ENCODE measurements around the gene WDR46. TPM values are rescaled to one million over a fixed set of nuclear protein-coding genes. Genes with fewer than 3 reads are reported as not detected.
"Not testable (repeated sequence)": the region's sequence is repeated elsewhere in the genome, so short reads cannot be mapped to it uniquely, and the experiment has no call there.

Gene WDR46
- total RNA-seq, 2 experiments from 2014 or later, result 37.5 to 41.7 TPM

GRCh38 chr6:33294086-33294823, 5.2 kb upstream of the WDR46 start:
- peaks cover 29% of the 10 kb centered on the region for H3K36me3 Mint-ChIP-seq (ENCODE audit: low read depth)
- H3K27me3 Mint-ChIP-seq, result no peaks in the 10 kb centered on the region
- H3K27ac Mint-ChIP-seq, result peak overlapping the region; percentile 50
- DNase-seq, result no peak
- no peak overlapping the region for H3K4me3 Mint-ChIP-seq
- ChIA-PET POLR2A (interaction anchor here (3.9 to 14.3 kb wide), 2 partner anchors 15 to 22 kb away, joined by 12 to 234 read pairs; partner anchors contain the start of genes B3GALT4, RPS18 and VPS52), CTCF (no interaction called here)
- H3K4me1 Mint-ChIP-seq, result peaks cover 41% of the 10 kb centered on the region
- no peaks in the 10 kb centered on the region for H3K9me3 Mint-ChIP-seq

- no peaks in the 10 kb centered on the region for H3K9me3 Mint-ChIP-seq
- H3K27me3 Mint-ChIP-seq, result no peaks in the 10 kb centered on the region
- POLR2A ChIA-PET, result interaction anchor here (14.3 kb wide), 1 partner anchor 14 kb away, joined by 234 read pairs; the partner anchor contains the start of gene B3GALT4
- no peak for DNase-seq
- H3K27ac Mint-ChIP-seq, result no peak overlapping the region
- peaks cover 48% of the 10 kb centered on the region for H3K4me1 Mint-ChIP-seq
- no peak overlapping the region for H3K4me3 Mint-ChIP-seq
- peaks cover 27% of the 10 kb centered on the region for H3K36me3 Mint-ChIP-seq (ENCODE audit: low read depth)
- CTCF ChIA-PET, result no interaction called here
Observed at GRCh38 chr6:33292996-33293682, 4.1 kb upstream of the WDR46 start.

- Mint-ChIP-seq H3K36me3 (ENCODE audit: low read depth) (peaks cover 40% of the 10 kb centered on the region), H3K27ac (peak overlapping the region; percentile 80), H3K4me3 (peak overlapping the region; percentile 90), H3K9me3 (no peaks in the 10 kb centered on the region), H3K4me1 (peaks cover 48% of the 10 kb centered on the region), H3K27me3 (no peaks in the 10 kb centered on the region)
- POLR2A ChIA-PET, result interaction anchor here (1.2 to 14.3 kb wide), 8 partner anchors 8 to 55 kb away, joined by 4 to 234 read pairs (median 24); partner anchors contain the start of genes B3GALT4, RGL2, RPS18 and TAPBP
- DNase-seq, result no peak
- CTCF ChIA-PET, result interaction anchor here (0.7 to 3.1 kb wide), 3 partner anchors 8 to 136 kb away, joined by 3 to 29 read pairs (median 20); partner anchors contain the start of genes B3GALT4 and RGL2
Observed at GRCh38 chr6:33290459-33290858, 1.4 kb upstream of the WDR46 start.

- peaks cover 39% of the 10 kb centered on the region for H3K36me3 Mint-ChIP-seq (ENCODE audit: low read depth)
- H3K27ac Mint-ChIP-seq, result peak overlapping the region; percentile 80
- no peaks in the 10 kb centered on the region for H3K27me3 Mint-ChIP-seq
- H3K9me3 Mint-ChIP-seq, result no peaks in the 10 kb centered on the region
- CTCF ChIA-PET, result interaction anchor here (0.5 to 3.1 kb wide), 8 partner anchors 9 to 137 kb away, joined by 3 to 29 read pairs (median 6); partner anchors contain the start of genes B3GALT4, RGL2, RPS18 and VPS52
- H3K4me3 Mint-ChIP-seq, result peak overlapping the region; percentile 90
- DNase-seq, result no peak
- H3K4me1 Mint-ChIP-seq, result peaks cover 47% of the 10 kb centered on the region
- POLR2A ChIA-PET, result interaction anchor here (1.0 to 14.3 kb wide), 16 partner anchors 9 to 318 kb away, joined by 3 to 234 read pairs (median 5); partner anchors contain the start of genes B3GALT4, KIFC1, RGL2 and RPS18
Observed at GRCh38 chr6:33289784-33290315, 811 bp upstream of the WDR46 start.

GRCh38 chr6:33288141-33288920, 708 bp downstream of the WDR46 start:
- ChIA-PET POLR2A (interaction anchor here (1.0 to 14.3 kb wide), 14 partner anchors 9 to 142 kb away, joined by 3 to 234 read pairs (median 6); partner anchors contain the start of genes B3GALT4, RGL2, RPS18 and SYNGAP1), CTCF (interaction anchor here (0.8 to 3.1 kb wide), 6 partner anchors 10 to 40 kb away, joined by 3 to 29 read pairs (median 11); partner anchors contain the start of genes B3GALT4, RGL2, RPS18 and VPS52)
- H3K4me1 Mint-ChIP-seq, result peaks cover 47% of the 10 kb centered on the region
- H3K27ac Mint-ChIP-seq, result no peak overlapping the region
- H3K9me3 Mint-ChIP-seq, result no peaks in the 10 kb centered on the region
- H3K27me3 Mint-ChIP-seq, result no peaks in the 10 kb centered on the region
- no peak for DNase-seq
- H3K4me3 Mint-ChIP-seq, result peak overlapping the region; percentile 90
- H3K36me3 Mint-ChIP-seq (ENCODE audit: low read depth), result peaks cover 37% of the 10 kb centered on the region

- no peak for DNase-seq
- Mint-ChIP-seq H3K36me3 (ENCODE audit: low read depth) (peaks cover 39% of the 10 kb centered on the region), H3K27ac (no peak overlapping the region), H3K4me1 (peaks cover 46% of the 10 kb centered on the region), H3K27me3 (no peaks in the 10 kb centered on the region), H3K4me3 (peak overlapping the region; percentile 90), H3K9me3 (no peaks in the 10 kb centered on the region)
- POLR2A ChIA-PET, result interaction anchor here (1.1 to 14.3 kb wide), 5 partner anchors 8 to 31 kb away, joined by 3 to 234 read pairs (median 6); partner anchors contain the start of genes B3GALT4, RGL2, RPS18 and VPS52
- CTCF ChIA-PET, result no interaction called here
Observed at GRCh38 chr6:33286946-33287914, 1.8 kb downstream of the WDR46 start.

GRCh38 chr6:33285214-33285613, 3.8 kb downstream of the WDR46 start:
- CTCF ChIA-PET, POLR2A ChIA-PET: not testable (repeated sequence)

GRCh38 chr6:33280539-33280938, 8.5 kb downstream of the WDR46 start:
- H3K27me3 Mint-ChIP-seq, result no peaks in the 10 kb centered on the region
- H3K27ac Mint-ChIP-seq, result peak overlapping the region; percentile 21
- H3K9me3 Mint-ChIP-seq, result no peaks in the 10 kb centered on the region
- no peak for DNase-seq
- CTCF ChIA-PET, result interaction anchor here (0.7 kb wide), 1 partner anchor 173 kb away, joined by 3 read pairs; no protein-coding TSS in a partner anchor
- H3K4me3 Mint-ChIP-seq, result no peak overlapping the region
- peaks cover 39% of the 10 kb centered on the region for H3K4me1 Mint-ChIP-seq
- H3K36me3 Mint-ChIP-seq (ENCODE audit: low read depth), result peaks cover 64% of the 10 kb centered on the region
- POLR2A ChIA-PET, result interaction anchor here (1.6 to 7.2 kb wide), 4 partner anchors 9 to 64 kb away, joined by 4 to 234 read pairs (median 16); partner anchors contain the start of genes PFDN6, RGL2, RPS18 and VPS52

More at GRCh38 chr6:33285214-33285613, 3.8 kb downstream of the WDR46 start:
- H3K4me1 Mint-ChIP-seq, result peaks cover 39% of the 10 kb centered on the region
- not testable (repeated sequence) for DNase-seq, H3K27me3 Mint-ChIP-seq, H3K9me3 Mint-ChIP-seq, H3K4me3 Mint-ChIP-seq, H3K27ac Mint-ChIP-seq
- peaks cover 45% of the 10 kb centered on the region for H3K36me3 Mint-ChIP-seq (ENCODE audit: low read depth)

- DNase-seq, result no peak
- Mint-ChIP-seq H3K4me3 (no peak overlapping the region), H3K36me3 (ENCODE audit: low read depth) (peaks cover 69% of the 10 kb centered on the region), H3K27ac (peak overlapping the region; percentile 21), H3K4me1 (peaks cover 44% of the 10 kb centered on the region), H3K27me3 (no peaks in the 10 kb centered on the region), H3K9me3 (no peaks in the 10 kb centered on the region)
- POLR2A ChIA-PET, result interaction anchor here (1.6 to 7.2 kb wide), 4 partner anchors 8 to 65 kb away, joined by 4 to 234 read pairs (median 16); partner anchors contain the start of genes PFDN6, RGL2, RPS18 and VPS52
- CTCF ChIA-PET, result interaction anchor here (0.7 kb wide), 1 partner anchor 174 kb away, joined by 3 read pairs; no protein-coding TSS in a partner anchor
Observed at GRCh38 chr6:33279971-33280511, 9.0 kb downstream of the WDR46 start.

- Mint-ChIP-seq H3K9me3 (no peaks in the 10 kb centered on the region), H3K36me3 (ENCODE audit: low read depth) (peaks cover 75% of the 10 kb centered on the region), H3K27ac (peak overlapping the region; percentile 49), H3K4me1 (peaks cover 52% of the 10 kb centered on the region), H3K27me3 (no peaks in the 10 kb centered on the region), H3K4me3 (no peak overlapping the region)
- ChIA-PET POLR2A (interaction anchor here (1.6 to 7.2 kb wide), 6 partner anchors 7 to 65 kb away, joined by 4 to 234 read pairs (median 16); partner anchors contain the start of genes PFDN6, RGL2, RPS18 and VPS52), CTCF (interaction anchor here (0.6 kb wide), 1 partner anchor 53 kb away, joined by 3 read pairs; no protein-coding TSS in a partner anchor)
- DNase-seq, result no peak
Observed at GRCh38 chr6:33279257-33279695, 9.8 kb downstream of the WDR46 start.

Data from activated CD4-positive, alpha-beta memory T cell treated with anti-CD3 and anti-CD28 coated beads, Interleukin-2, amount 10 ng/mL, durations not matched to agents 7 days and 5 days (primary cell).